Measurements from ENCODE around the gene FGFR2.

FGFR2 gene

GRCh38 chr10:121598263-121599249 lies at the start of gene FGFR2:
Gene FGFR2 (minus strand): TSS chr10:121598444. CDS start chr10:121593817, 4,627 bp downstream.
- DNase-seq, result peak; percentile 73

GRCh38 chr10:121647401-121647800 lies 49.2 kb upstream of the FGFR2 start:
- no peak for DNase-seq

GRCh38 chr10:121645696-121646095 lies 47.5 kb upstream of the FGFR2 start:
- no peak for DNase-seq

GRCh38 chr10:121644501-121644900 lies 46.3 kb upstream of the FGFR2 start:
- no peak for DNase-seq

- DNase-seq, result no peak
Measured at GRCh38 chr10:121640266-121640665, 42.0 kb upstream of the FGFR2 start.

DNA sequence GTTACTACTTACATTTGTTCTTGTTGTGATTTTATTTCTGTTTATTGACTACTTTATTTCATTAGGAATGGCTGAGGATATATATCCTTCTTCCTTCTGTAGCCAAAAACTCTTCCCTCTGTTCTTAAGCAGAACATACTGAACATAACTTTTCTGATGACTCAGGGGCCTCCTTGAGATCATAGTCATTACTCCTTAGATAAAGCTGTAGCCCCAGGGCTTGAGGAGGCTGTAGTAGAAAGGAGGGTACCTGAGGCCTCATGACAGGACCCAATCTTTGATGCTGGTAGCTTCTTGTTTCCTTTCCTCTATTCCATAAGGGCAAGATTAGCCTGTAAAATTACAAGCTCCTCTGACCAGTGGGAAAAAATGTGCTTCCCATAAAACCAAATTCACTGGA lies 41.2 kb upstream of the FGFR2 start:
- DNase-seq, result no peak

GRCh38 chr10:121637437-121637836 lies 39.2 kb upstream of the FGFR2 start:
- no peak for DNase-seq

DNA sequence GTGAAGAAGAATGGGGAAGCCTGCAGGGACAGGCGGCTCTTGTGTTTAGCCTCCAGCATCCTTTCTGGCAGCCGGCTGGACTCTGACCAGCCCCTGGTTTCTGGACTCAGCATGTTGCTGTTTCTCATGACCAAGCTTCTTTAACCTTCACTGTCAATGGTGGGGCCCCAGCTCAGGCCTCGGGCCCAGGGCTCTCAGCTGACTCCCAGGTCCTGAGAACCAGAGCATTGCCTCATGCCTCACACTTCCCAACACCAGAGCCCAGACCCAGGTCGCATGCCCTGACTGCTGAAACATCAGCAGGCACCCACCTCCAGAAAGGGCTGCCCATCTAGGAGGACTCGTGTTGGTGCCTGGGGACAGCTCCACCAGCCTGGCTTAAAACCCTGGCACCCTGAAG lies 34.8 kb upstream of the FGFR2 start:
- DNase-seq, result no peak

DNA sequence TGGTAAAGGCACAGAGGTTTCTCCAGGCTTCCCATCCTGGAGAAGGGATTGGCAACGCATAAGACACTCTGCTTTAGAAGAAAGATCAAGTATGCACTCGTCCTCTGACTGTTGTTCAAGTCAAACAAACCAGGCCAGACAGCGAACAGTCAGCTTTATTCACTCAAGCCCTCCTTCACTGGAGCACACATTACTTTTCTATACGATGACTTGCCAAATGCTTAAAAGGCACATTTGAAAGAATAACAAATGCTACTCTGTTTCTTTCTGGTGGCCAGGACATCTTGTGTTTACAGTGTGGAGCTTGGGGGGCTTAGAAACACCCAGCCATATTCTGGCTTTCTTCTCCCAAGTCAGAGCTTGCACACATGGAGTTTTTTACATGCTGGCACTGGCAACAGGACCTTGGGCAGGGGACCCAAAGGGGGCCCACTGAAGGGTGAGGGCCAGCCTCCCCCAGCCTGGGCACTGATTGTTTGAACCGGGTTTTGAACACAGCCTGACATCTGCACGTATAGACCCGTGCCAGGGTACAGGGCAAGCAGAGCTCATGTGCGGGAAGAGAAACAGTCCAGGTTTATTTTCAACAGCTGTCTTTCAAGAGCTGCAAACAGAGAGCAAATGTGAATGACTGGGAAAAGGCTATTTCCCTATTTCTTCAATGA lies 33.3 kb upstream of the FGFR2 start:
- DNase-seq, result no peak

DNA sequence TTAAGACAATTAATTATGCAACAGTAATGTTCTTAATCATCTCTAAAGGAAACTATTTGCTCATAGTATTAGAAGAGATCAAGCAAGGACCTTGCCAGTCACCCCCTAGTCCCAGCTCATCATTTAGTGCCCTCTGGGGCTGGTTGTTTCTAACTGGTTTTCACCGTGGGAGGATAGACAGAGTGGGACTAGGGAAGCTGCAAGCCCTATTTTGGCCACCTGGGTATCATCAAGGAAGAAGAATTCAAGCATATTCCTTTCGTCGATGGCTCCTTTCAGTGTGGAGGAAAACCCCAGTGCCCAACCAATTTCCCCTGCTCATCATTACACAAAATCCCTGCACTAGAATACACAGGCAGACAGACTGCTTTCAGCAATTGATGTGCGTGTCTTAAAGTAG lies 30.6 kb upstream of the FGFR2 start:
- DNase-seq, result no peak

GRCh38 chr10:121627876-121628581 lies 29.8 kb upstream of the FGFR2 start:
- DNase-seq, result no peak

DNA sequence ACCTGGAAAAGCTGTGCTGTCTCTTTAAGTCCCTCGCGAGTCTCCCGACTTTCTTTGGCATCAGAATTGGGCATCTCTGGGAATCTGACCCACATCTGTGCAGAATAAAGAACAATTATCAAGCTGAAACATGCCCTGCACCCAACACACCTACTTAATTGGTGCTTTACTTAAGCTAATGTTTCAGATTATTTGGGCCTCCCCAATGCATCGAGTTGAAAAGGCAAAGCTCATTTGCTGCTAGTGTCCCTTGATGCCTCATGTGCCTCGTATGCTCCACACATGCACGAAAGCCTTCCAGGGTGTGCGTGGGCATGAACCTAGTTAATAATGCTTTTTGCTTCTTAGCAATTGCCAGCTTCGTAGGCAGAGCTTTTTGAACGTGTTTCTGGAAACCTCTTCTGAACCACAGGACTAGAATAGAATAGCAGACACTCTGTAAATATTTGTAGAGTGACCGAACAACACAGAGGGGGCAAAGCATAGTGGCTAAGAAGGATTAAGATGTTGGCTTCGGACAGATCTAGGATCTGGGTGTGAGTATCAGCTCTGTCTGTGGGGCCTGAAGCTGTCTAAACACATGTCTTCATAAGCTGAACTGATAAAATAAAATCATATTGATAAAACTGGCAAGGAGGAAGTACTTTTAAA lies 26.7 kb upstream of the FGFR2 start:
- no peak for DNase-seq

GRCh38 chr10:121618906-121619305 lies 20.7 kb upstream of the FGFR2 start:
- no peak for DNase-seq

DNA sequence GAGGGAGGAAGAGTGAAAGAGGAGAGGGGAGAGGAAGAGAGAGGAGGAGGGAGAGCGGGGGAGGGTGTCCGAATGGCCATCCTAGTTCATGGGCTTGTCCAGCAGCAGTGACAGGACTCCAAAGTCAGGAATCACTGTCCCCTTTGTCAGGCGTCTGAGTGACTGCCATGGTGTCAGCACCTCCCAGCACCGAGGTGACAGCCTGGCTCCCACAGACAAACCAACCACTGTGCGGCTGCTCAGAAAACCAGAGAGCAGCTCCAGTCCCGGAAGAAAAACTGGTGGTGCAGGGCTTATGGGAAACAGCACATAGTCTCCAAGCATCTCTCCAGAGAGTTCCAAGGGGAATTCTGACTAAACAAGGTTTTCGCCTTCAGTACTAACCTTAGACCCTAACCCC lies 18.9 kb upstream of the FGFR2 start:
- DNase-seq, result no peak

DNA sequence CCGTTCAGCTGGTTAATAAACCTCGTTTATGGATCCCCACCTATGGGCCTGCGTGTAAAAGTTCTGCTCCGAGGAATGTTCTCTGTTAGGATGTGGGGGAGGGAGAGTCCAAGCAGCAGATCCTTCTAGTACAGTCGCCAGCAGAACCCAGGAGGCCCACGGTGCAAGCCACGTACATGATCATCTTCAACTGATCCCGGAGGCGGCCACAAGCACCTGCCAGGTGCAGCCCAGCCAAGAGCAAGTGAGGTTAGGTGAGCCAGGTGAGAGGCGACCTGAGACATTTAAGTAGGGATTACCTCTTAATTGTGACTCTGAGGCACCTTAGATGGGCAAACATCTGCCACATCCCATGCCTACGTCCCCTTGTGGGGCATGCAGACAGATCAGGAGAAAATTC lies 18.0 kb upstream of the FGFR2 start:
- no peak for DNase-seq

GRCh38 chr10:121615836-121616235 lies 17.6 kb upstream of the FGFR2 start:
- no peak for DNase-seq

GRCh38 chr10:121615435-121615793 lies 17.2 kb upstream of the FGFR2 start:
- DNase-seq, result no peak

DNA sequence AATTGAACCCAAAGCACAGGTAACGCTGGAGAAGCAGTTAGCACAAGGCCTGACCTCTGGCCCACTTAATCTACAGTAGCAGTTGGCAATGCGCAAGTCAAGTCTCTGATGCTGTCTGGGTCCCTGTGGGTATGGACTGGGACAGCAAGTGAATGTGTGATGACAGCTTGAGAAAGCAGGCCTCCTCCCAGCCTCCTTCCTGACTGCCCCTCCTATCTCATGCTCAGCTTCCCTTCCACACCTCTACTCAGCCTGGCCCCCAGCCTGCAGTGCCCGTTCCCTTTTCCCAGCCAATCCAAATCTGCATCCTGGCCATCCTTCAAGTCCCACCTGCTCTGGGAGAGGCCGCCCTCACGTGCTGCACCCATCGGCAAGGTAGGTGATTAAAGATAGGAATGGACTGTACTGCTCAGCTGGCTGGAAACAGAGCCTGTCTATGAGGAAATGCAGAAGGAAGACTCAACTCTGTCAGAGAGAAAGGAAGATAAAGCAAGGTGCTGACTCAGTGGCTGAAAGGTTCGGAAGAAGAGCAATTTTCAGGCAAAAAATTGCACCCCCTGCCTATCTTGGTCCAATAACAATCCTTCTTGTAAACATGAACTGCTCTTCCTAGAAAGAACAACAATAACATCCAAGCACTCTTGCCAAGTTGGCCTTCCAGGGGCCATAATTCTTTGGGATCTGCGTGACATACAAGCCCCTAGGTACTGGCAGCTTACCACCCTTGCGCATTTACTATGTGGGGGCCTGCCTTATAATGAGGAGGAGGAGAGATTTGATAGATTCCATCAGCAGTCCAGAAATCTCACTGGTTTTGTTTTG lies 16.6 kb upstream of the FGFR2 start:
- DNase-seq, result no peak

DNA sequence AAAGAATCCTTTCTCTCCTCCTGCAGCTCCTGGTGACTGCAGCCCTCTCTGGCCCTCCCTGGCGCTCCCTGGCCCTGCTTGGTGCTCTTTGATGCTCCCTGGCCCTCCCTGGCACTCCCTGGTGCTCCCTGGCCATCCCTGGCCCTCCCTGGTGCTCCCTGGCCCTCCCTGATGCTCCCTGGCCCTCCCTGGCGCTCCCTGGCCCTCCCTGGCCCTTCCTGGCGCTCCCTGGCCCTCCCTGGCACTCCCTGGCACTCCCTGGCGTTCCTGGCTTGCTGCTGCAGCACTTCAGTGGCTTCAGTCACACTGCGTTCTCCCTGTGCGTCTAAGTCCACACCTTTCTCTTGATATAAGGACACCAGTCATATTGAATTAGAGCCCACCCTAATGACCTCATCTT lies 15.2 kb upstream of the FGFR2 start:
- no peak for DNase-seq

DNA sequence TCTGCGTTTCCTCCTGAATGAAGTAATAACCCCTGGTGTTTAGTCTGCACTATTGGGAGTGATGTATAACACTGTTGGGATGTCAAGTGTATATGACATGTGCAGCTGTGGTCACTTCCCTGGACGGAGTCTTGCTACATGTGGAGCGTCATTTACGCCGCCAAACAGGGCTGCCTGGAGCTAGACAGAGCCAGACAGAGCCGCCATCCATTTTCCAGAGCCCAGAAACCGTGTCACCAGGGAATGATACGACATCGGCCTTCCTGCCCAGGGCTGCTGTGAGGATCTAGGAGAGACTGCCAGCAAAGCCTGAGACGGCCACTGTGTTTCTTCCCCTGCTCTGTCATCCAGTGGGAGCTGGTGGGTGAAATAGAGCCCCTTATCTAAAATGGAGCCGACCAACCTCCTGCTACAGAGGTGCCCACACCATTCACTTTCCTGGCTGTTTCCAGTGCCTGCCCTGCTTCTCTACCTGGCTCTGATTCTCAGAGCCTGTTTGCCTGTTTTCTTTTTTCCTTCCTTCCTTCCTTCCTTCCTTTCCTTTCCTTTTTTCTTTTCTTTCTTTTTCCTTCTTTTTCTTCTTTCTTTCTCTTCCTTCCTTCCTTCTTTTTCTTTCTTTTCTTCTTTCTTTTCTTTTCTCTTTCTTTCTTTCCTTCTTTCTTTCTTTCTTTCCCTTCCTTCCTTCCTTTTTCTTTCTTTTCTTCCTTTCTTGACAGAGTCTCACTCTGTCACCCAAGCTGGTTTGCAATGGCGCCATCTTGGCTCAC lies 13.3 kb upstream of the FGFR2 start:
- no peak for DNase-seq

- no peak for DNase-seq
Measured at GRCh38 chr10:121610798-121611323, 12.6 kb upstream of the FGFR2 start.
